ENCODE data around the gene GFRA1.
"Not testable (repeated sequence)": the region's sequence is repeated elsewhere in the genome, so short reads cannot be mapped to it uniquely, and the experiment has no call there.

The GFRA1 gene

GRCh38 chr10:116198676-116199035 is 74.3 kb downstream of the GFRA1 start:
- DNase-seq (ENCODE audit: low spot score) = no peak

- no peak for DNase-seq (ENCODE audit: low spot score)
Observed at GRCh38 chr10:116197946-116198675, 74.9 kb downstream of the GFRA1 start.

- no peak for DNase-seq (ENCODE audit: low spot score)
Observed at GRCh38 chr10:116195583-116195982, 77.4 kb downstream of the GFRA1 start.

- DNase-seq (ENCODE audit: low spot score) = no peak
Observed at GRCh38 chr10:116195039-116195438, 78.0 kb downstream of the GFRA1 start.

GRCh38 chr10:116194061-116194460 is 78.9 kb downstream of the GFRA1 start:
- no peak for DNase-seq (ENCODE audit: low spot score)

- no peak for DNase-seq (ENCODE audit: low spot score)
Observed at GRCh38 chr10:116190883-116191282, 82.1 kb downstream of the GFRA1 start.

- DNase-seq (ENCODE audit: low spot score) = no peak
Observed at GRCh38 chr10:116186273-116186672, 86.7 kb downstream of the GFRA1 start.

GRCh38 chr10:116185199-116185867 is 87.7 kb downstream of the GFRA1 start:
- DNase-seq (ENCODE audit: low spot score) = no peak

GRCh38 chr10:116184512-116184794 is 88.6 kb downstream of the GFRA1 start:
- DNase-seq (ENCODE audit: low spot score) = no peak

GRCh38 chr10:116183733-116184511 is 89.1 kb downstream of the GFRA1 start:
- peak; percentile 62 for DNase-seq (ENCODE audit: low spot score)

GRCh38 chr10:116182426-116182825 is 90.6 kb downstream of the GFRA1 start:
- DNase-seq (ENCODE audit: low spot score) = no peak

- DNase-seq (ENCODE audit: low spot score) = no peak
Observed at GRCh38 chr10:116178086-116178605, 94.9 kb downstream of the GFRA1 start.

GRCh38 chr10:116175231-116175630 is 97.8 kb downstream of the GFRA1 start:
- no peak for DNase-seq (ENCODE audit: low spot score)

- DNase-seq (ENCODE audit: low spot score) = no peak
Observed at GRCh38 chr10:116171505-116171904, 101.5 kb downstream of the GFRA1 start.

- DNase-seq (ENCODE audit: low spot score) = peak; percentile 77
Observed at GRCh38 chr10:116170815-116171250, 102.2 kb downstream of the GFRA1 start.

- DNase-seq (ENCODE audit: low spot score) = peak; percentile 12
Observed at GRCh38 chr10:116169782-116170445, 103.1 kb downstream of the GFRA1 start.

- no peak for DNase-seq (ENCODE audit: low spot score)
Observed at GRCh38 chr10:116168745-116169144, 104.3 kb downstream of the GFRA1 start.

GRCh38 chr10:116168329-116168728 is 104.7 kb downstream of the GFRA1 start:
- DNase-seq (ENCODE audit: low spot score) = no peak

GRCh38 chr10:116165941-116166340 is 107.1 kb downstream of the GFRA1 start:
- DNase-seq (ENCODE audit: low spot score) = not testable (repeated sequence)

GRCh38 chr10:116164291-116164690 is 108.7 kb downstream of the GFRA1 start:
- DNase-seq (ENCODE audit: low spot score) = no peak

GRCh38 chr10:116163333-116164131 is 109.5 kb downstream of the GFRA1 start:
- no peak for DNase-seq (ENCODE audit: low spot score)

All from GM03348 (cell line).